Activated T-helper 9 cell treated with anti-CD3 and anti-CD28 coated beads, Interleukin-2, amount 50 U/mL, for 16 hours (primary cell): ENCODE measurements around the gene TUBB1.
"Not testable (repeated sequence)": the region's sequence is repeated elsewhere in the genome, so short reads cannot be mapped to it uniquely, and the experiment has no call there.

ENCODE experiments used
- DNase-seq: peaks from one replicate; pipeline ENCODE4 v3.0.0-alpha.2; 2020; ENCODE audit warnings: low read depth

The TUBB1 gene

DNA sequence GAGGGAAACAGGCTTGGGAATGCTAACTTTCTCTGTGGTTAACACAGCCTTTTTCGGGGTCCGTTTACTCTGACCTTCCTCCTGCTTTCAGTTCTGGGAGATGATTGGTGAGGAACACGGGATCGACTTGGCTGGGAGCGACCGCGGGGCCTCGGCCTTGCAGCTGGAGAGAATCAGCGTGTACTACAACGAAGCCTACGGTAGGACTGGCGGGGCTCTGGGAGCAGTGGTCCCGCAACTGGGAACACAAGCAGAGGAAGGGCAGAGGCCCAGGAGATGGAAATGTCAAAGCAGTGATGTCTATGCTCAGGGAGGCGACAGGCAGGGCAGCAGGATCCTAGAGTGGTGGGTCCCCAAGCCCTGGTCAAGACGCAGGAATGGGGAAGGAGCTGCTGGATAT lies 3.5 kb downstream of the TUBB1 start:
- DNase-seq: no peak

- no peak for DNase-seq
Measured at GRCh38 chr20:59023616-59024015, 4.4 kb downstream of the TUBB1 start.

GRCh38 chr20:59024111-59024530 lies 4.9 kb downstream of the TUBB1 start:
- DNase-seq: no peak

DNA sequence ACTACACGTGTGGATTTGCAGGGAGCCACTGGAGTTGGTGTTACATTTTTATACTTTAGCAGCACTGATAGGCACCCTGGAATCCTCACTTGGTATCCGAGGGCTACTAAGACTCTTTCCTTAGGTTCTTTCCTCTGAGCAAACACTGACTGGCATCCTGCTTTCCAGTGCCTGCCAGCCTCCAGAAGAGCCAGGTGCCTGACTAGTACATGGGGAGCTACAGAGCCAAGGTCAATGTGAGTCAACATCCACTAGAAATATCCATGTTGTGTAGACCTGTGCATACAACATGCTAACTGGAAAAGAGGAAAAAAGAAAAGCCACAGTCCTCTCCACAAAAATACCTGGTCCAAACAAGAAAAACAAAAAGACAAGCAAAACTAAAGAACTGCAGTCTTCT lies 5.9 kb downstream of the TUBB1 start:
- no peak for DNase-seq

DNA sequence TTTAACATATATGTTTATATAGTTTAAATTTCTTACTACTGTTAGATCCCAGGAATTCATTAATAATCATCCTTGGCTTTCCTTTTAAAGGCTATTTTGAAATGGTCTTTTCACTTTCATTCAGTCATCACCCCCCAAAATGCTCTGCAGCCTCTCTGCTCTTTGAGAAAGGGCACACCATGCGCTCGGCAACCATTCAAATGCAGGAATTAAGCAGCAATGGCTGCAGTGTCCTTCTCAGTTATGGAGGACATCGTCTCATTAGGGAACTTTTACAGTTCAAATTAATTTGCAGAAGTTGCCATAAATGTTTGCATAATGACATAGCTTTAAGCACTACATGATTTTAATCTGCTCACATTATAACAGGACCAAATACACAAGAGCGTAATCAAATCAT lies 6.3 kb downstream of the TUBB1 start:
- DNase-seq: no peak

GRCh38 chr20:59026904-59027740 lies 7.9 kb downstream of the TUBB1 start:
- no peak for DNase-seq

DNA sequence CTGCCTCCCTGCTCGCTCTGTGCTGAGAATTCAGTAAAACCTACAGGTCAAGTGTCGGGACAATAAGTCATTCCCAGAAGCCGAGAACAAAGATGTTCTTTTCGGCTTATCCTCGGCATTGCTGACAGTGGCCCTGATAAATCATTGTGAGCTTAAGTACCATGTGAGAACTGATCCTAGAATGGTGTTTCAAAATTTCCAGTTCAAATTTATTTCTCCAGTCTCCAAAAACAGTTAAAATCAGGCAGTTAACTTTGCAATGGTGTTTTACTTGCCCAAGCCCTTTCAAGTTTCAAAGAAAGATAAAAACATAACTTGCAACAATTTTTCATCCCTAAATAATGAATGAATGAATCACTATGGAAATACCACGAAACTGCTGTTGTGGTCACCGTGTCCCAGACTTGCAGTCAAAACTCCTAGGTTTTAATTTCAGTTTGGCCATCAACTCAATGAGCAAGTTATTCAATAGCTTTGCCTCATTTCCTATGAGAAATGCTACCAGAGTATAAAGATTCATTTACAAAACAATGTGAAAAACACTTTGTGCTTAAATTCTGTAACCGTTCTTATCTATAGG lies 8.6 kb downstream of the TUBB1 start:
- no peak for DNase-seq

DNA sequence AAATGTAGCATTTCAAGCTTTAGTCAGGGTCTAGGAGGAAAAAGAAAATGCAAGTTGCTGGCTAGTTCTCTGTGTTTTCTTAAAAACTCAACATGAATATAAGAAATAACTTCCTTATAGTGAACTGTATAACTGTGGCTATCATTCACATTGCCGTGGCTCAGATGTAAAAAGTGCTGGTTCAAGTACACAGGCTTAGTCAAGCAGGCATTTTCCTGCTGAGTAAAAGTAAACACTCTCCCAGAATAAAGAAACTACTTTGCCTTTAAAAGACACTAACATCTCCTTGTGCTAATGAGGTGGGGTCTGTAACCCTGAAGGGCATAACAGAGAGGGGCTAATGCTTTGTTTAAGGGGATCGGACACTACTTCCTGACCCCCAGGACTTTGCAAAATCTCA lies 9.6 kb downstream of the TUBB1 start:
- no peak for DNase-seq

- DNase-seq: no peak
Measured at GRCh38 chr20:59030911-59031563, 11.8 kb downstream of the TUBB1 start.

DNA sequence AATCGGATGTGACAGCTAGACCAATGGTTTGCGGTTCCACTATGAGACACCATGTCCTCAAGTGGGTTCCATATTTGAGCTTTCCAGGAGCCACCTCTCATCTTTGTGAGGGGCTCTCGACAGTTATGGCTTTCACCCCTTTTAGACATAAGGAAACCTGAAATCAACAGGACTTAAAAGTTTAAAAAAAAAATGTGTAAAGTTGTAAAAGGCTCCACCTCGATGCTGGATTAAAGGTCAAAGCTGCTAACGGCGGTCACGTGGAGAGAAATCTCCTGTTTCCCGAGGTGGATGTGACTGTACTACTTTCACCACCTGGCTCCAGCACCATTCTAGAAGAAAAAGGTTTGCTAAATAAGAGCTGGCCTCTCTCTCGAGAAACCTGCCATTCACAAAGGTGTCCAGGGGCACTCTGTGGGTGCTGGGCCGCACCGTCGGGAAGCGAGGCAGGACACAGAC lies 12.4 kb downstream of the TUBB1 start:
- DNase-seq: no peak

DNA sequence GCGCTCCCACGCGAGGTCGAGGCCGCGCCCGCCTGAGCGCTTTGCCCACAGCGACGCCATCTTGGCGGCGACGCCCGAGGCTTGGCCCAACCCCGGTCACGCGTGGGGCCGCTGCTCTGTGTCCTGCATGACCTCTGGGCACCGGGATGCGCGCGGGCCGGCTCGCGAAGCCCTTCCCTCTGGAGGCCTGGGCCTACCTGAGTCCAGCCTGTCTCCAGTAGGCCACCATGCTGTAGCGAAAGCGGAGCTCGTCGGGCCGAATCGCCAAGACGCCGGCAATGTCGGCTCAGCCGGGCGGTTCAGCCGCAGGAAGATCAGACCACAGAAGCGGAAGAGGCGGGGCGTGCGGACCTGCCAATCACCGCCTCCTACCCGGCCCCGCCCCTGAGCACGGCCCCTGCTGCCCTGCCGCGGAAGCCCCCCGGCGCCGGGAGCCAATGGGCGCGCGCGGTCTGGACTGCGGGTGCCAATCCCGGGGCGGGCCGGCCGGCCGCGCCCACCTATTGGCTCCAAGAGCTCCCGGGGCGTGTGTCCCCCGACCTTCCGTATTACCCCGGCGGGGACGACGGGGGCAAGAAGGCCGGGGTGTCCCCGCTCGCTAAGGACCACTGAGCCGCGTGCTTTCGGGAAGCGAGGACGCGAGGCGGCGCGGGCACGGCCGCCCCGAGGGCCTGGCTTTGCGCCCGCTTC lies 12.9 kb downstream of the TUBB1 start, which contains the start of gene ATP5F1E:
ATP5F1E (minus strand) TSS at position 313 of the 690 bp plus-strand sequence; CDS start at position 229, 84 bp downstream.
- DNase-seq: peak; percentile 97

DNA sequence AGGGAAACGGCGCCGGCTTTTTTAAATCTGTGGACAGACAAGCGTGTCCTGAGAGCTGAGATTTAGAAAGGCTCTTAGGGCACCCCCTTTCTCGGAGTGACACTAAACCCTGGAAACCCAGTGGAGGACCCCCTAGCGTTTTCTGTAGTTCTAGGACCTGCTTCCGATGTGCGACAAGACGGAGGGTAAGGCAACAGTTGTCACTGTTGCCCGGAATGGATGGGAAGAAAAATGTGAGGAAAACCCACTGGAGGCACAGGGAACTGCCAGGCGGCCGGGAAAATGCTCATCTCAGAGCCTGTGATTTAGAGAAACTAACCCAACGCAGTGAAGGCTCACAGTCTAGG lies 13.5 kb downstream of the TUBB1 start:
- no peak for DNase-seq

- DNase-seq: no peak
Measured at GRCh38 chr20:59033093-59033492, 13.9 kb downstream of the TUBB1 start.

DNA sequence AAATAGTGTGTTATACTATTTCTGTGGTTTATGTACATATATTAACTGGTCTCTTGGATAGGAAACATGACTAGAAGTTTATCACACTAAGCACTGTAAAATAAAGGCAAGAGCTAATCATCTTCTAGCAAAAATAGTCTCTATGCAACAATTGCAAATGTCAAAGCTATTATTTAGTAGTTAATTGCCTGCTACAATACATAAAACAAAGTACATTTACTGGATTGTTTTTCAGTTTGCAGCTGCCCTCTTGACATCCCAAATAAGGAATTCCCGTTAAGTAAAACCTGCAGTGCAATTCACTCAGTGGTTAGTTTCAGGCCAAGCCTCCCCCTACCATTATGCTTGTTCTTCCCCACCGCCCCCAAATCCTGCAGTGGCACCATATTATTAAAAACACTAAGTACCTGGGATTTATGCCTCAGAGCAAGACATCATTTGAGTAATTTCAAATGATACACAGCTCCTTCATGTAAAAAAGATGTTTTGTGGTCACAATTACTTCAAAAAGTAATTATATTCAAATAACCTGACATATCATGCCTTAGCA lies 14.5 kb downstream of the TUBB1 start:
- DNase-seq: no peak

- no peak for DNase-seq
Measured at GRCh38 chr20:59035381-59035780, 16.2 kb downstream of the TUBB1 start.

- no peak for DNase-seq
Measured at GRCh38 chr20:59037386-59037785, 18.2 kb downstream of the TUBB1 start.

- DNase-seq: no peak
Measured at GRCh38 chr20:59039233-59039632, 20.0 kb downstream of the TUBB1 start.

DNA sequence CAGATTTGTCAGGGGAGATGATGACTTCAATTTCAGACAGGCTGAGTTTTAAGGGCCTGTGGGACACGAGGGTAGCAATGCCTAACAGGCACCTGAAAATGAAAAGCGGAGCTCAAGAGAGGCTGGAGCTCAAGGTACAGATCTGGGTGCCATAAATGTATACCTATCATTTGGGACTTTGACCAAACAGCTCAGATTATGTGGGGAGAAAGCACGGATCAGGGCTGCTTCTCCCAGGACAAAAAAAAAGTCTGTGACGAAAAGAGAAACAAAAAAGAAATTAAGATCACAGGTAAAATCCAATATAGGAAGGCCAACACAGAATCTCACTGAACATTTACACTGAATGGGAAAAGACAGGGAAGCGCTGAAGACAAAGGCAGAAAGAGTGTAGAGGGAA lies 21.4 kb downstream of the TUBB1 start:
- DNase-seq: no peak

DNA sequence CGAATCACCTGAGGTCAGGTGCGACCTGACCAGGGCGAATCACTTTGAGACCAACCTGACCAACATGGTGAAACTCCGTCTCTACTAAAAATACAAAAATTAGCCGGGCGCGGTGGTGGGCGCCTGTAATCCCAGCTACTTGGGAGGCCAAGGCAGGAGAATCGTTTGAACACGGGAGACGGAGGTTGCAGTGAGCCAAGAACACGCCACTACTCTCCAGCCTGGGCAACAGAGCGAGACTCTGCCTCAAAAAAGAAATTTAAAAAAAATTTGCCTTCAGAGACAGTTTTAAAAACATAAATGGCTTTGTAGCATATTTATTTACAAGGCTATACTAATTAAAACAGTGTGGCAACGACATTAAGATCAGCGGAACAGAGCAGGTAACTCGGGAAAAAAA lies 22.3 kb downstream of the TUBB1 start:
- DNase-seq: not testable (repeated sequence)

DNA sequence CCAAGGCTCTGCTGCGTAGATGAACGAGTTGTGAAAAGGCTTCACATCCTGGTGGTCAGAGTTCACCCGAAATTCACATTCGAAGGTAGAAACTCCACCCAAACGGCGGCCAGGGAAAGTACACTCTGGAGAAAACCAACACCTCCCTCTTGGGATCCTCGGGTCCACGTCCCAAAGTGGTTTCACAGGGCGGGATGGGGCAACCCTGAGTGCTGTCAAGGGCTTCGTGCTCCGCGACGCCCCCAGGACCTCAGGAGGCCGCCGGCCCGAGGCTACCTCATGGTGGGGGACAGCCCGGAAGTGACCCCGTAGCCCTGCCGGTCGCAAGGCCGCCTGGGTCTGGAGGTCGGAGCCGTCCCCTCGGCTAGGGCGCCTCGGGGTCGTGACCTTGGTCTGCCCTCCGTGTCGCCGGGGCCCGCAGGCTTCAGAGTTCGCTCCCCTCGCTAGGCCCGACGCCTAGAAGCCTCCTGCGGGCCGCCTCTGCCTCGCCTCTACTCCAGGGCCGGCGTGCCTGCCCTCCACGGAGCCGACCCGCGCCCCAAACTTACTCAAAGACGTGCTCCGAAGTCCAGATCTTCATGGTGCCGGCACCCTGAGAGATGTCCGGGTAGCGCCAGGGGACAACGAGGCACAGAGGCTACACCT lies 23.0 kb downstream of the TUBB1 start, which contains the start of gene PRELID3B:
PRELID3B (minus strand) TSS at position 636 of the 645 bp plus-strand sequence; CDS start at position 580, 56 bp downstream.
- no peak for DNase-seq

- DNase-seq: peak; percentile 94
Measured at GRCh38 chr20:59042796-59043631, 23.8 kb downstream of the TUBB1 start.
